ENCODE measurements around the gene MPV17L2.
"Not testable (repeated sequence)": the region's sequence is repeated elsewhere in the genome, so short reads cannot be mapped to it uniquely, and the experiment has no call there.

Gene MPV17L2

GRCh38 chr19:18192673-18193387, at the start of gene MPV17L2:
TSS of gene MPV17L2 (plus strand) at chr19:18193218. CDS start at chr19:18193282, 64 bp downstream.
- peak; percentile 98 for DNase-seq

- no peak for DNase-seq
Measured at GRCh38 chr19:18143902-18144301, 49.1 kb upstream of the MPV17L2 start.

- DNase-seq = no peak
Measured at GRCh38 chr19:18144361-18144760, 48.7 kb upstream of the MPV17L2 start.

- no peak for DNase-seq
Measured at GRCh38 chr19:18144906-18145305, 48.1 kb upstream of the MPV17L2 start.

GRCh38 chr19:18145391-18145999, 47.5 kb upstream of the MPV17L2 start:
- no peak for DNase-seq

GRCh38 chr19:18147396-18147795, 45.6 kb upstream of the MPV17L2 start:
- no peak for DNase-seq

GRCh38 chr19:18149596-18149975, 43.4 kb upstream of the MPV17L2 start:
- DNase-seq = no peak

- no peak for DNase-seq
Measured at GRCh38 chr19:18150776-18151624, 42.0 kb upstream of the MPV17L2 start.

GRCh38 chr19:18152442-18152816, 40.6 kb upstream of the MPV17L2 start:
- DNase-seq = peak; percentile 92

GRCh38 chr19:18152817-18153555, 40.0 kb upstream of the MPV17L2 start, which contains the start of gene PIK3R2:
TSS of gene PIK3R2 (plus strand) at chr19:18153163. CDS start at chr19:18155880, 2,717 bp downstream.
- DNase-seq = peak; percentile 98

GRCh38 chr19:18153556-18154134, 39.4 kb upstream of the MPV17L2 start:
- no peak for DNase-seq

GRCh38 chr19:18155095-18156087, 37.6 kb upstream of the MPV17L2 start:
- DNase-seq = no peak

- no peak for DNase-seq
Measured at GRCh38 chr19:18156268-18156667, 36.8 kb upstream of the MPV17L2 start.

GRCh38 chr19:18156841-18157464, 36.1 kb upstream of the MPV17L2 start:
- peak; percentile 17 for DNase-seq

- no peak for DNase-seq
Measured at GRCh38 chr19:18157465-18158063, 35.5 kb upstream of the MPV17L2 start.

- DNase-seq = no peak
Measured at GRCh38 chr19:18158467-18158866, 34.6 kb upstream of the MPV17L2 start.

- DNase-seq = not testable (repeated sequence)
Measured at GRCh38 chr19:18159059-18159616, 33.9 kb upstream of the MPV17L2 start.

- no peak for DNase-seq
Measured at GRCh38 chr19:18159810-18160209, 33.2 kb upstream of the MPV17L2 start.

- no peak for DNase-seq
Measured at GRCh38 chr19:18160493-18160970, 32.5 kb upstream of the MPV17L2 start.

All from T1000 (cell line).